Measurements from ENCODE around the gene NLK.

DNA sequence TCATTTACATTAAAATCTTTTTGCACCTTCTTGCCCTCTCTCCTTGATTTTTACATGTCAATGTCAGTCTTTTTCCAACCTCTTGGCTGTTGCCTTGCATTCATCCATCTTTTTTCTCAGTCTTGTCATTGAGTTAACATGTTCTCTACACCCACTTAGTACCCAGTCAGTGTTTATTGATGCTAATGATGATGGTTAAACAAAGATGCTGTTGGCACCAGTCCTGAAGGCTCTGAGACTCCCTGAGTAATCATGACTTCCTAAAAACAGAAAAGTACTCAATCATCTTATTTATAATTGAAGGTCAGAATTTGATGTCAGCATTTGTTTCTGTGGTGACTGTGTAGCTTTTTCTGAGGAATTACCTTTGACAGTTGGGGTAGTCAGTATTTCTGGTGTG is 104.5 kb downstream of the NLK start:
- TF ChIP-seq CTCF (IDR thresholded peaks at IDR 0.05) (no peak), POLR2AphosphoS5 (IDR thresholded peaks at IDR 0.05) (no peak), EP300 (IDR thresholded peaks at IDR 0.05) (no peak), POLR2A (IDR thresholded peaks at IDR 0.05) (no peak)

Measured in upper lobe of left lung (tissue), 4 donors.